Neural progenitor cell (in vitro differentiated cells): Measurements from ENCODE around the gene TMEM242.

Source experiments
- EZH2 ChIP-seq: fragments of 200-600 bp; sonication (generic); IDR thresholded peaks from 2 replicates; pipeline ENCODE4 v1.6.1; 2017; ENCODE audit warnings: antibody characterized with exemption, mild to moderate bottlenecking, moderate library complexity
- EZH2phosphoT487 ChIP-seq: fragments of 200-600 bp; sonication (generic); IDR thresholded peaks from 2 replicates; pipeline ENCODE4 v1.6.1; 2017; ENCODE audit warnings: antibody characterized with exemption
- TF ChIP-seq, protein P1 (sequence below): fragments of 200-600 bp; sonication (generic); IDR thresholded peaks from 2 replicates; pipeline ENCODE4 v1.5.1; 2017; ENCODE audit warnings: antibody characterized with exemption, mild to moderate bottlenecking

DNA sequence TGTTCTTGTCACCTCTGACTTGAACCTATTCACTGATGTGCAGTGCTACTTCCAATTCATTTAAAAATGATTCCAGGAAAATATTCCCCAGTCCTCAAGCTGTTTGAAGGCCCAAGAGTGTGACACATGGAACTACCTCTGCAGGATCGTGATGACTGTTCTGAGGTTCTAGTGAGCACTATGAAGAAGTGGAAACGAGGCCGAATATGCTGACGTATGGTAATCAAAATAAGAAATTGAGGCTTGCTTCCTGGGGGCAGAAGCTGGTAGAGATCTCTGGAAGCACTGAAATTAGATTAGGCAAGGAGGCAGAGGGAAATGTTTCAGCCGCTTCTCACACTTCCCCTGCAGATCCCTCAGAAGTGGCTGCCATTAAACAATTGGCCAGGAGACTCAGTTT is 15.7 kb downstream of the TMEM242 start:
- TF ChIP-seq, protein P1, sequence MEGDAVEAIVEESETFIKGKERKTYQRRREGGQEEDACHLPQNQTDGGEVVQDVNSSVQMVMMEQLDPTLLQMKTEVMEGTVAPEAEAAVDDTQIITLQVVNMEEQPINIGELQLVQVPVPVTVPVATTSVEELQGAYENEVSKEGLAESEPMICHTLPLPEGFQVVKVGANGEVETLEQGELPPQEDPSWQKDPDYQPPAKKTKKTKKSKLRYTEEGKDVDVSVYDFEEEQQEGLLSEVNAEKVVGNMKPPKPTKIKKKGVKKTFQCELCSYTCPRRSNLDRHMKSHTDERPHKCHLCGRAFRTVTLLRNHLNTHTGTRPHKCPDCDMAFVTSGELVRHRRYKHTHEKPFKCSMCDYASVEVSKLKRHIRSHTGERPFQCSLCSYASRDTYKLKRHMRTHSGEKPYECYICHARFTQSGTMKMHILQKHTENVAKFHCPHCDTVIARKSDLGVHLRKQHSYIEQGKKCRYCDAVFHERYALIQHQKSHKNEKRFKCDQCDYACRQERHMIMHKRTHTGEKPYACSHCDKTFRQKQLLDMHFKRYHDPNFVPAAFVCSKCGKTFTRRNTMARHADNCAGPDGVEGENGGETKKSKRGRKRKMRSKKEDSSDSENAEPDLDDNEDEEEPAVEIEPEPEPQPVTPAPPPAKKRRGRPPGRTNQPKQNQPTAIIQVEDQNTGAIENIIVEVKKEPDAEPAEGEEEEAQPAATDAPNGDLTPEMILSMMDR: no peak
- no peak for TF ChIP-seq EZH2
- no peak for TF ChIP-seq EZH2phosphoT487
